ENCODE measurements around the gene OR1E2.
"Not testable (repeated sequence)": the region's sequence is repeated elsewhere in the genome, so short reads cannot be mapped to it uniquely, and the experiment has no call there.

The OR1E2 gene

DNA sequence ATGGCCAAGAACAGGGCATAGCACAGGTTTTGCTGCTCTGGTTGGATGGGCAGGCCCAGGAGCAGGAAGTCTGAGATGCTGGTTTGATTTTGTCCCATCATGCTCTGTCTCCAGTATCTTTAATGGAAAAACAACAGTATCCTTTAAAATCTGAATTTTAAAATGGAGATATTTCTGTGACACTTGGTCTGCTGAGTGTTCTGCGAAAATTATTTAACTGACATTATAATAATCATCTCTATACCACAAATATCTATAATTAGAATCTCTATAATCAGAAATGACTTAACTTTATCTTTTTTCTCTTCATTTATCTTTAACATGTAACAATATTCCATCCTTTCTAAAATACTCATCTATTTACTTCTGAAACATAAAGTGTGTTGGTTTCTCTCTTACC lies 35.3 kb downstream of the OR1E2 start, which contains the start of gene OR1E1:
Gene OR1E1, minus strand, starts transcription at position 101 of the 400 bp plus-strand sequence. Its CDS starts 0 bp downstream, at position 101.
- no peak for DNase-seq (ENCODE audit: low read depth, low spot score)

DNA sequence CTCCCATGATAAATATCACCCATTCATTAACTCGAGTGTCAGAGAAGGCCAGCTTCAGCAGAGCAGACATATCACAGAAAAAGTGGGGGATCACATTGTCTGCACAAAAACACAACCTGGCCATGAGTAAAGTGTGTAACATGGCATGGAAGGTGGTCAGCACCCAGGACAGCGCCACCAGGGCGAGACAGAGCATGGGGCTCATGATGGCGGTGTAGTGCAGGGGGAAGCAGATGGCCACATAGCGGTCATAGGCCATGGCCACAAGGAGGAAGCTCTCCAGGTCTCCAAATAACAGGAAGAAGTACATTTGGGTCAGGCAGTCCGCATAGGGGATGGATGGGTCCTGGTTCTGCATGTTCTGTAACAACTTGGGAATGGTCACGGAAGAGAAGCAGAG lies 35.8 kb downstream of the OR1E2 start:
- DNase-seq (ENCODE audit: low read depth, low spot score) = not testable (repeated sequence)

DNA sequence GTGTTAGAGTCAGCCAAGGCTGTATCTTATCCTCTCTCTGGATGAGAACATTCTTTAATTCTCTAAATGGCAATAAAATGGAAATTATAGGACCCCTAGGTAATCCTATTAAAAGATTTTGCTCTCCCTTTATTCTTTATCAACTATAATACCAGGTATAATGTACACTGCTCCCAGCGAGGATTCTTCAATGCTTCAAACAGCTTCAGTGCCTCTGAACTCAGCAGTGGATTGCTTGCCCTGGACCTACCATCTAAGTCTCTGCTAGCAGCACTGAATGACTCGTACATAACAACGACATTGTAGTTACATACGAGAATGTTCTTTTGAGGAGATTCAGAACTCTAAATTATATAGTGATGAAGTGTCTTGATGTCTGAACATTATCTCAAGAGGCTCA lies 43.9 kb downstream of the OR1E2 start:
- DNase-seq (ENCODE audit: low read depth, low spot score) = no peak

DNA sequence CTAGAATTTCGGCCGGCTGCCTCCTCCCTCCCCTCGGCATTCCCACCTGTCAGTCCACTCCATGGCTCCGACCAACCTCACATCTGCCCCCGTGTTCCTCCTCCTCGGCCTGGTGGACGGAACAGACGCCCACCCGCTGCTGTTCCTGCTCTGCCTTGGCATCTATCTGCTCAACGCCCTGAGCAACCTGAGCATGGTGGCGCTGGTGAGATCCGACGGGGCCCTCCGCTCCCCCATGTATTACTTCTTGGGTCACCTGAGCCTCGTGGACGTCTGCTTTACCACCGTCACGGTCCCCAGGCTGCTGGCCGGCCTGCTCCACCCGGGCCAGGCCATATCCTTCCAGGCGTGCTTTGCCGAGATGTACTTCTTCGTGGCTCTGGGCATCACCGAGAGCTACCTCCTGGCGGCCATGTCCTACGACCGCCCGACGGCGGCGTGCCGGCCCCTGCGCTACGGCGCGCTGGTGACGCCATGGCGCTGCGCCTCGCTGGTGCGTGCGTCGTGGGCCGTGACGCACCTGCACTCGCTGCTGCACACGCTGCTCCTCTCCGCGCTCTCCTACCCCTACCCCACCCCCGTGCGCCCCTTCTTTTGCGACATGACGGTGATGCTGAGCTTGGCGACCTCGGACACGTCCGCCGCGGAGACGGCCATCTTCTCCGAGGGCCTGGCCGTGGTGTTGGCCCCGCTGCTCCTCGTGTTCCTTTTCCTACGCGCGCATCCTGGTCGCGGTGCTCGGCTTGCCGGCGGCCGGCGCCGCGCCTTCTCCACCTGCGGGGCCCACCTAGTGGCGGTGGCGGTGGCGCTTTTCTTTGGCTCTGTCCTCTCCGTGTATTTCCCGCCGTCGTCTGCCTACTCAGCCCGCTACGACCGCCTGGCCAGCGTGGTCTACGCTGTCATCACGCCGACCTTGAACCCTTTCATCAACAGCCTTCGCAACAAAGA lies 47.5 kb downstream of the OR1E2 start, which contains the start of gene OR3A2:
Gene OR3A2, minus strand, starts transcription at position 440 of the 948 bp plus-strand sequence.
- no peak for DNase-seq (ENCODE audit: low read depth, low spot score)

Measured in activated CD4-positive, CD25-positive, alpha-beta regulatory T cell treated with anti-CD3 and anti-CD28 coated beads, Interleukin-2, amount 50 U/mL, for 16 hours (primary cell).